HPDE6-E6E7 (cell line): ENCODE data around the gene ASB13.
"Not testable (repeated sequence)": the region's sequence is repeated elsewhere in the genome, so short reads cannot be mapped to it uniquely, and the experiment has no call there.

Source experiments
- DNase-seq: peaks from one replicate; pipeline ENCODE4 v3.0.0; 2011; ENCODE audit warnings: missing footprints; ENCODE audit errors: extremely low spot score

Gene ASB13

DNA sequence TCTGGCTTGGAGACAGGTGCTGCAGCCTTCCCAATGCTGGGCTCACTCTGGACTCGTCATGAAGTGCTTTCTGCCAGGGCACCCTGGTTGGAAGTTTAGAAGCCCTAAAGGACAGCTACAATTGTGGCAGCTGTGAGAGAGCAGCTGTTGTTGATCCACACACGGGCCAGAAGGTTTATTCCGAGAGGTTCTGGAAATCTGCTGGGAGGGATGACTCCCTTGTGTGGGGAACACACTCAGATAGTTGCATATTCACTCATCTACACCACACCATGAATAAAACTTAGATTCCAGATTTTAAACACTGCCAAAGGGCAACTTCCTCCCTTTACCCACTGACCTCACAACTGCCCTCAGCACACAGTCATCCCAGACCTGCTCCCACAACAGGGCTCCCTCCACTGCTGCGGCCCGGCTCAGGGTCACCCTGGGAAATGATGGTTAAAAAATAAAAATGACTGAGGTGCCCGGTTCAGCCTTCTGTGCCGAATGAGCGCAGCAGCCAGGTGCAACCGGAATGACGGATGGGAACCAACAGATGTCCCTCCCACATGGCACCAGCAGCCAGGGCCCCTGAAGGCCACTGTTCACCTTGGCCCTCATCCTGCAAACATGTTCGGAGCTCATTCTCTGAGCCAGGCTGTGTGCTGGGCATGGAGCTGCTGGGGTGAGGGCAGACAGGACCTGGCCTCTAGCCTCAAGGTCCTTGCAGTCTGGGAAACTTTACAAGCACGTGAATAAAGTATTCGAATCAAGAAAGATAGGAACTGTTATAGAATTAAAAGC is 40.2 kb downstream of the ASB13 start:
- no peak for DNase-seq

DNA sequence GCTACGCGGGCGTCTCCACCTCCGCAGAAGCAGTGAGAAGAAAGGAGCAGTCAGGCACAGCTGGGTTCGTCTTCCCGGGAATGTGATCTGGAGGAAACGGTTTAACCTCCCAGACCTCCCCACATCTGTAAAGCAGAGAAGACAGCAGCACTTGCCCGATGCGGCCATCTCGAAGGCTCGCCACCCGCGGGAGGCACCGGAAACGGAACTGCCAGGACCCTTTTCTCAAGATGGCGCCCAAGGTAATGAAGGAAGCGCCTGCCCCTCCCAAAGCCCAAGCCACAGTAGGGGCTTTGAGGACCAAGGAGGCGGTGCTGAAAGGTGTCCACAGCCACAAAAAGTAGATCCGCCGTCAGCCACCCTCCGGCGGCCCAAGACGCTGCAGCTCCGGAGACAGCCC is 41.7 kb downstream of the ASB13 start:
- no peak for DNase-seq

DNA sequence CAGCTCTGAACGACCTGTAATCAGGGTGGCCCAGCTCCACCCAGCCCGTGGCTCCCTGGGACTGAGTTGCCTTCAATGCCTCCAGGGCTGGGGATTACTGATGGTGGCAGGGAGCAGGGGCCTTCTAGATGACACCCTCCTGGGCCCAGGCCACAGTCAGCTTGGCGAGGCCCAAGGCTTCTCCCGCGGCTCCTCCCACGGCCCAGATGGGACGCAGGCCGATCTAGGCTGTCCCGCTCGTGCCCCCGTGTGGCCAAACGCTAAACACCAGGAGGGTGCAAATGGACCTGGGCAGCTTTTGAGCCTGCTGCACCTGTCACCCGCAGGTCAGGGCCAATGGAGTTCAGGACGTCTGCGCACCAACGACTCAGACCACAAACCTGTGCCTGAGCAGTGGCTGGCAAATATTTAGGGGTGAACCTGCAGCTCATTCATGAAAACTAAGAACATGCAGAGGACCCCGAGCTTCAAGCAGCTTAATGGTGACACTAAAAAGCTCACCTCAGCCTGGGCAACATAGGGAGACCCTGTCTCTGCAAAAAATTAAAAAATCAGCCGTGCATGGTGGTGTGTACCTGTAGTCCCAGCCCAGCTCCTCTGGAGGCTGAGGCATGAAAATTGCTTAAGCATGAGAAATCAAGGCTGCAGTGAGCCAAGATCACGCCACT is 43.2 kb downstream of the ASB13 start:
- DNase-seq: peak; percentile 26

DNA sequence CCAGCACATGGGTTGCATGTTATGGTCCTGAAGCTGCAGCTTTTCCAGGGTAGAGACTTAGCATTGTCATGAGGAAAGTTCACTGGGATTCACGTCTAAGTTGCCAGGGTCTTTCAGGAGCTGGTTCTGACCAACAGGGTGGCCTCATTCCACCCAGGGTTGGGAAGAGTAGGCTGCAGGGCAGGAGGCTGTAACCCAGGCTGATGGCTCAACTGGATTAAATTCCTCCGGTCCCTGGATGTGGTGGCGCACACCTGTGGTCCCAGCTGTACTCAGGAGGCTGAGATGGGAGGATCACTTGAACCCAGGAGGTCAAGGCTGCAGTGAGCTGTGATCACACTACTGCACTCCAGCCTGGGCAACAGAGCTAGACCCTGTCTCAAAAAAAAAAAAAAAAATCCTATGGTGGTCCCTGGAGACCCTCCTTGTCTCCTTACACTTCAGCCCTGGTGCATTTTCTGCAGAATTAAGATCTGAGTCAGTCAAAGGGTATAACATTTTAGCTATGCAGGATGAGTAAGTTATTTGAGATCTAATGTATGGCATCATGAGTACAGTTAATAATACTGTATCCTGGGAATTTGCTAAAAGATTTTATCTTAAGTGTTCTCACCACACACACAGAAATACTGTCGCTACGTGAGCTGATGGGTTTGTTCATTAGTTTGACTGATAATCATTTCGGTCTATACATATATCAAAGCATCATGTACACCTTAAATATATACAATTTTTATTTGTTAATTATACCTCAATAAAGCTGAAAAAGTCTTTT is 44.0 kb downstream of the ASB13 start:
- no peak for DNase-seq

DNA sequence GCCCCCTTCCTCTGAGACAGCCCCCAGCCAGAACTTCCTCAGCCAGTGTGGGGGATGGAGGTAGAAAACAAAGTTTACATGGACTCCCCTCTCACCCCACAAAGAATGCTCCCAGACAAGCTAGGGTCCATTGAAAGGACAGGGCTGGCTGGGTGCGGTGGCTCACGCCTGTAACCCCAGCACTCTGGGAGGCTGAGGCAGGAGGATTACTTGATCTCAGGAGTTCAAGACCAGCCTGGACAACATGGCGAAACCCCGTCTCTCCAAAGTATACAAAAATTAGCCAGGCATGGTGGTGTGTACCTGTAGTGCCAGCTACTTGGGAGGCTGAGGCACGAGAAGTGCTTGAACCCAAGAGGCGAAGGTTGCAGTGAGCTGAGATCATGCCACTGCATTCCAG is 45.0 kb downstream of the ASB13 start:
- DNase-seq: not testable (repeated sequence)

DNA sequence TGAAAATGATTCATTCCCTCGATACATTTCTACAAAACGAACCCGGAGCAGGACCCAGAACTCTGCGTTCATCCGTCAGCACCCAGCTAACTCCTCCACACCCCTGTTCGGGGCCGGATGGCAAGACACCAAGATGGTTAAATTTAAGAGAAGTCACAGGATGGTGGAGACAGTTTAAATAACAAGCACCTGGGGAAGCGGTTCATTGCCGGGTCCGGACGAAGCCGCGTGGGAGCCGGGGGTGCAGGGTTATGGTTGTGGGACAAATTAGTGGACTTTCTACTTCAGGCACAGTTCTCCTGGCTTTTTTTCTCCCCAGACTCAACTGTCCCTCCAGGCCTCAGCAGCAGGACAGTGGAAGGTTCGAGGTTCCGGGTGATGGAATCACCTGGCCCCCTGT is 45.4 kb downstream of the ASB13 start:
- no peak for DNase-seq

DNA sequence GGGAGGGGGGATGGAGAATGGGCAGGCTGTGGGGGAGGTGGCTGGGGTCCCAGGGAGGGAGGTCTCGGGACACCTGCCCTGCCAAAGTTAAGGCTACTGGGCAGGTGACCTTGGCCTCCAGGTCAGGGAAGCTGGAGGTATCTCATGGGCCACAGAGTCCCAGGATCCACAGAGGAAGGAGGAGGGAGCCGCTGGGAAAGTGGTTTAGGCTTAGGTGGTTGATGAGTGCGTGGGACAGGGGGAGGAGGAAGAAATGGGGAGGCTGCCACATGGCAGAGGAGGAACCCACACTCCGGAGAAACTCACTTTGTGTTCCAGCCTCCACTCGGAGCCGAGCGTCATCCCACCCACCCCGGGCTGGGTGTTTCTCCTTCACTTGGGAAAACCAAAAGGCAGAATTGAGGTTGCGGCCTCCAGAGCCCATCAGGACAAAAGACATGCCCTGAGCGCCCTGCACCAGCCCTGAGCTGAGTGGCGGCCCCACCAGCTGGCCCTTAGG is 46.1 kb downstream of the ASB13 start:
- DNase-seq: no peak

DNA sequence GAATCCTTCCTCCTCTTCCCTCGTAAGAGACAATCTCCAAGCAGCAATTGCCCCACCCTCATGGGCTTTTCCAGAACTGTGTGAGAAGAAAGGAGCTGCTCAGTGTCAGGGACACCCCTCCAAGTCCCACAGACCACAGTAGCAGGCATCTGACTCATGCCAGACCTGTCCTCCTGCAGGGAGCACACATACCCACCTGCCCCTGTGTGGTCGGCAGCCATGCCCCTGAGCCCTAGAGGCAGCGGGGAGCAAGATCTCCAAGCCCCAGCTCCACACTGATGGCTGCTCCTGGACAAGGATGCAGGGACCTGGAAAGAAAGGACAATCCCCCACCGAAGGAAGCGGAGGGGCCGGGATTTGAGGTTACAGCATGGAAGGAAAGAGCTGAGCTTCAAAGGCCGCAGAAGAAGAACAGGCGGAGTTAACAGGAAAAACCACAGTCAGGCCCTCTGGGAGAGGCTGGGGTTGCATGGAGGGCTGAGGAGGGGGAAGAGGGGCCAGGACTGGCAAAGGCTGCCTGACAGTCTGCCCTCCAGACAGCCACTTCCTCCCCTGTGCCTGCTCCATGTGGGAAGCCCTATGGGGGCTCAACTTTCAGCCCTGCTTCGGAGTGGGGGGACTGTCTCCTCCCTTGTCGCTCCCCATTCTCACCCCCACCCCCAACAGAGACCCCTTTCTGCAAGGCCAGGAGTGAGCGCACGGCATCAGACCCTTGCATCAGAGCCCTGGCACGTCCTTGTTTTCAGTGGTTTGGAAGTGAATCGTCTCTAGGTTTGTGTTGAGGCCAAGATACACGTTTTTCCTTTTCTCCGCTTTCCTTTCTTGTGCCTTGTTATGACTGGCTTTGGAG is 46.8 kb downstream of the ASB13 start:
- DNase-seq: no peak

DNA sequence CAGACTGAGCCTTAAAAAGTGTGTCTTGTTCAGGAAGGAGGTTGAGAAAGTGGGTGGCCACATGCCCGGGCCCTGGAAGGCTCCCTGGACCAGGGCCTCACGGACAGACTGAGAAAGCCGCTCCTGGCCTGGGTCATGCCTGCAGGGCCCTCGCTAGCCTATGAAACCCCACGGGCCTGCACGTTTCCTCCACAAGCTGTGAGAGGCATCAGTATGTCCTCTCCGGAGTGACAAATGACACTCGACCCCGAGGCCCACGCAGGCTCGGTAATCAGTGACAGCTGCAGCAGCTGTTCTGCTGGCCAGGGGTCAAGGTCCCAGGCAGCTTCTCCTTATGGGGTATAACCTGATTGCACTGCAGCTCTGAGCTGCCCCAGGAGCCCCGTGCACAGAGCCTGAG is 47.6 kb downstream of the ASB13 start:
- DNase-seq: no peak

DNA sequence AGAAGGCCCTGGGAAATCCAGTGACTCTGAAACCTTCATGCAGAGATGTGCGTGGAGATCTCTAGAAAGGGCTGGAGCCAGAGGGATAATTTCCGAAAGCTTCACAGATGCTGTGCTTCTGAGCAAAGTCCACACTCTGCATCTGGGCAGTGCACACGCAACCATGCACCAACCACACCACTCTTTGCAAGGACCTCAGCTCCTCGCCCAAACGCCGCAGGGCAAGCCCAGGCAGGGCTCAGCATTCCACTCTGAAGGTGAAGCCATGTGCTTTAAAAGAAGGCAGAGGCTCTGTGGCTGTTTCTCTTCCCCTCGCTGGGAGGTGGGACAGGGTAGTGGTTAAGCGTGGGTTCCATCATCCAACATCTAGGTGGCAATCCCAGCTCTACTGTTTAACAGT is 48.4 kb downstream of the ASB13 start:
- no peak for DNase-seq

DNA sequence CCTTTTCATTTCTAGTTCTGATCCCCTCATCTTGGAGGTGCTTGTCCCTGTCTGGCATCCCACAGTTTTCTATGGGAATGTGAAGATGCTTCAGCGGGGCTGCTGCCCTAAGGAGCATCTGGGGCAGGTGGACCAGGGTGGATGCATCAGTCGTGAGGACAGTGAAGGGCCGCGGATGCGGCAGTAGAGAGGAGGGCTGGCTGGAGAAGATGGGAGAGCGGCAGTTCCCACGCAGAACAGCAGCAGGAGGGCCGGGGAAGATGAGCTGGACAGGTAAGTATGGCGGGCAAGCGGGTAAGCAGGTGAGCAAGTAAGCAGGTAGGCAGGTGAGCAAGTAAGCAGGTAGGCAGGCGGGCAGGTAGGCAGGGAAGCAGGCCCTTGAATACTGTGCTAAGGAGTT is 48.9 kb downstream of the ASB13 start:
- DNase-seq: no peak

DNA sequence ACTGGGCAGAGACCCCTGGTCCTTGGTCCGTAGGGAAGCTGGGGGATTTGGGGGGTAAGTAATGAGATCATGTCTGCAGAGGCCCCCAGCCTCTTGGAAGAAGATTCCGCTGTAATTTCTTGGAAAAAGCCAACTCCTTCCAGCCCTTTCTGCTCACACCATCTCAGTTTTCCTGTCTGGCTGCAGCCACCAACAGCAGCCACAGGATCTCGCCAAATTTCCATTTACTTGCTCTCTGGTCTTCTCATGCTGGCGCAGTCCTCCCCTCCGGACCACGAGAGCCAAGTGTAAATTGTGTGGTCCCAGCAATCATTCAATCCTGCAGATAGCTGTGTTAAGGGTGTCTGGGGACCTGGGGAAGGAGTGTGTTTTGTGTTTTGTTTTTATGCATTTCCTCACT is 49.6 kb downstream of the ASB13 start:
- DNase-seq: no peak

DNA sequence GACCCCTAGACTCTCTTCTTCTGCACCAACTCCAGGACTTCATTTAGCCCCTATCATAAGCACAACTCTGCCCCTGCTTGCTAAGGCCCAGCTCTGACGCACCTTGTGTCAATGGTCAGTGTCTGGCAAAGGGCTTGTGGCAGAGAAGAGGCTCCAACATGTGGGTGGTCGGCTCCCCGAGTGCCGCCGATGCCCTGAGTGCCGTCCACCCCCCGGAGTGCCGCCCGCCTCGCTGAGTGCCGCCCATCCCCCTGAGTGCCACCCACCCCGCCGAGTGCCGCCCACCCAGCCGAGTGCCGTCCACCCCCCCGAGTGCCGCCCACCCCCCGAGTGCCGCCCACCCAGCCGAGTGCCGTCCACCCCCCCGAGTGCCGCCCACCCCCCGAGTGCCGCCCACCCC is 50.3 kb downstream of the ASB13 start:
- no peak for DNase-seq

DNA sequence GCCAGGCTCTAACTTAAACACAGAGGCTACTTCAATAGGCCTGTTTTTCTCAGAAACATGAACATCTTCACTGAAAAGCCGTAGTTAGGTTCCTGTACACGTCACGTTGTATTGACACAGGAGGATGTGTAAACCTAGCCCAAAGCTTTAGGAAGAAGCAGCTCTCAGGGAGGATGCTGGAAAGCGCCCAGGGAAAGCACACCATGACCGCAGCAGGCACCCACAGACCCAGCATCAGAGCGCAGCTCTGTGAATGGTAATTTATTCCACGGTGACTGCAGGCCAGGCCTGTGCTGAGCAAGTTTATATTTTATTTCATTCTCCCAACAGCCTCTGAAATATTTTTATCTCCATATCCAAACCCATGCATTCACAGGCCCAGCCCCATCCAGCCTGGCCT is 51.1 kb downstream of the ASB13 start:
- DNase-seq: no peak

DNA sequence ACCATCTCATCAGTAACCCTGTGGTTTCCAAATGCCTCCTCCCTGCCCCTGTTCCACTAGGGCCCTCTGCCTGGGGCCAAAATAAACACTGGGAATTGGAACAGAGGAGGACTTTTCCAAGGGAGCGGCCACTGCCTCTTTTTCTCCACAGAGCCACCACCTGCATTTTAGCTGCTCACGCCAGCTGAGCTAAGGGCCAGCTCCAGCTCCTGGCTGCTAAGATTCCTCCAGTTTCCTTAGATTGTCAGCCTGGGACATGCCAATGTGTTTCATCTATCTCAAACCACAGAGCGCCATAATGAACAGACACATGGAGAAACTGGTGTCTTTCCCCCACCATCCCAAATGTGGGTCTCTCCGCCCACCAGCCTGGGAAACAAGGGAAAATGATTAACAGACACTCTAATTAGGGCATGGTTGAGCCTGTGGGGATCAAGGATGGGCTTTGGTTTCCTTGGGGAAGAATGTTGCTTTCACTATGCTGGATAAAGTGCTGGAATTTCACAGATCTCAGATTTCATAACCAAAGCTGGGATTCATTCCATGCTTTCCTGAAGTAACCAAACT is 52.2 kb downstream of the ASB13 start:
- DNase-seq: no peak

DNA sequence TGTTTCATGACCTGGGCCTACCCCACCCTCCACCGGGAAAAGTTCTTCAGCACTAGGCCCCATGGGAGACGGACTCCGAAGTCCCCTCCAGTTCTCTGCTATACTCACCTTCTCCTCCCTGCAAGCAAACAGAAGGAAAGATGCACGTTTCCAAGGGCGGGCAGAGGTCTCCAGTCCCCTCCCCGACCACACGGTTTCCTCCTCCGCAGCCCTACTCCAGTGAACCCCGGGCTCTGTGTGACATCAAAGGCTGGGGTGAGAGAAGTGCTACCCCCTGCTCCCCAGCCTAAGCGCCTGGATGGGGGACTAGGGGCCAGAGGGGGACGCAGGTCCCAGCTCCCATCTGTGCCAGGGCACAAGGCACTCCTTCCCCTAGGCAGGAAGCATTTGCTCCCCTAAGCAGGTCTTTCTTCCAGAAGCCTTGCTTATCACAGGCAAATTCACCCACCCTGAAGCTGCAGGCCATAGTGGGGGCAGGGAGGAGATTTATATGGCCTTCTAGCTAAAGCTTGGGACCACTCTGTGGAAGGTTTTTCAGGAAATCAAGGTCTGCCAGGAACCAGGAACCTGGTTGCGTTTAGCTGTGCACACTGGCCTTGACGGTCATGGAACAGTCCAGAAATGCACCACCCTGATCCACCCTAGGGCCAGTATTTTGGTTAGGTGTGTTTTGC is 52.8 kb downstream of the ASB13 start:
- no peak for DNase-seq

DNA sequence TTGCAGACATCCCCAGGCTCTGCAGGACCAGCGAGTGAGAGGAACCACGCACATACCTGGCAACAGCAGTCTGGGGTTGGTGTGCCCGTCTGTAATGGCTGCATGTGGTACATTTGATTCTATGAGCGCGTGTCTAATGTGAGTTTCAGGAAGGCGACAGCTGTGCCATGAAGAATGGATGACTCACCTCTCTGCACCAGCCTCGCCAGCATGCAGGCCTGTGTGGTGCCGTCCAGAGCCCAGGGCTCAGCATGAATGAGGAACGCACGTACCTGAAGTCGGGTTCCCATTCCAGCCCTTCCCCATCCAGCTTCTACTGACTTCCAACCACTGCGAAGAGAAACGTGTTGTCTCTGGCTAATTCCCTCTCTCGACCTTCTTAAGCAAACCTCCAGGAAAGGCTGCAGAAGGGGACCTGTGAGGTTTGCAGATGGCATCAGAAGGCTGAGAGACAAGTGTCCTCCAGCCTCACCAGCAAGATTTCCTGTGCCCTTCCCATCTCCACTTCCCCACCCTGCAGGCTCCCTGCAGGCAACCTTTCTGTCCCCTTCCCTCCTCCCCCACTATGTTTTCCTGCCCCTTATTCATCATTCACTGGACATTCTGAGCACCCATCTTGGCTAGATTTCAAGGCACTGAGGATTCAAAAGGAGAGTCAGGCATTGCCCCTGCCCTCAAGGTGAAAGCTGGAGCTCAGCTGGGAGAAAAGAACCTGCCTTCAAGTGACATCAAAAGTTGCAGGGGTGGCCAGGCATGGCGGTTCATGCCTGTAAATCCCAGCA is 54.3 kb downstream of the ASB13 start:
- no peak for DNase-seq

DNA sequence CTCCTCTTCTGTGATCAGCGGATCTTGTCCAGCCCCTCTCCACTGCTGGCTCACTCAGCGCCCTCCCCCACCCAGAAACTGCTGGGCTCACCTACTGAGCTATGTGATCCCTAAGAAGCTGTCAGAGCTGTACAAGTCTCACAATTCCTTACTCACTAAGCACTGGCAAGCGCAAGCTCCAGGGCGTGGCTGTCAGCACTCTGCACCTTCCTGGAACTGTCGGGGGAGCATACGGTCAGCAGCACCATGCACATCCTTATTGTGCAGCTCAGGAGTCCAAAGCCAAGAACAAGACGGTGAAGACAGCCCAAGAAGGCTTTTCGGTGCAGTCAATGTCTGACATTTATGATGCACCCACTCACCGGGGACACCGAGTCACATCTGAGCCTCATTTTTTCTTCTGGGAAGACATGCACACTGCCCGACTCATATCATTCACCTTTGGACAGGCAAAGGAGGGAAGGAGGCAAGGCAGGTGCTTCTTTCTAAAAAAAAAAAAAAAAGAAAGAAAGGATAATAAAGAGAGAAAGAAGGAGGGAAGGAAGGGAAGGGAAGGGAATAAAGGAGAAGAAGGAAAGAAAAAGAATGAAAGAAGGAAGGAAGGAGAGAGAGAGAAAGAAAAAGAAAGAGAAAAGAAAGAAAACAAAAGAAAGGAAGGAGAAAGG is 56.3 kb downstream of the ASB13 start:
- DNase-seq: no peak

DNA sequence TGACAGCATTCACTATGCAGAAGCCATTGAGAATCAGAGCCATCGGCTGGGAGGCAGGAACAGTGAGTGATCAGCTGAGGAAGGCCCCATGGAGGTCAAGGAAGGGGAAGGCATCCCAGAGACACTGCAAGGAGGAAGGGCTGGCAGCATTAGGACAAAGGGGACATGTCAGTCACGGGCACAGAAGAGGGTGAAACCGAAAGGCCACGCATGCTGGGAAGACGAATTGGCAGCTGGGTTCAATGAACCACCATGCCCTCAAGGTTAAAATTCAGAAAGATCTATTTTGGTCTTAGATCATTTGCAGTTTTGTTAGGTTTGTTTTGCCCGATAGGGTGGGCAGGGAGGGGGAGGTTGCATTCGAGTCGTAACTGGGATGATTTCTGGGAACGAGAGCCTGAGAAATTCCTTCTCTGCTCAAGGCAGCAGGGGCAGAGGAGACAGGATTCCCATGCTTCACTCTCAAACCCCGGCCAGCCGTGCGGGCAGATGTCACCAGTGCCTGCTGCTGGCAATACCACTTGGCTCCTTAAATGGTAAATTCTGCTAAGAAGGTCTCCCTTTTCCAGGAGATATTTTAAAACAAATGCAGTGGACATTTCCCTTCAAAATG is 57.7 kb downstream of the ASB13 start:
- DNase-seq: no peak
